B cell (primary cell): Measurements from ENCODE around the gene RP2. TPM values are rescaled to one million over a fixed set of nuclear protein-coding genes. Genes with fewer than 3 reads are reported as not detected.

Source experiments
- ATAC-seq: fragments of 200-7000 bp; cut with Tn5 transposase; one replicate; pipeline ENCODE4 v1.10.0; 2021; ENCODE audit warnings: low read depth, mild to moderate bottlenecking, moderate number of reproducible peaks, moderate library complexity
- CTCF ChIA-PET: fragments of 350-600 bp; sonication (Branson Sonifier 250); formaldehyde crosslinking; loops from one replicate; lab custom pipeline; 2021; ENCODE audit warnings: antibody characterized with exemption, inconsistent platforms; lab: Charles Lee
- POLR2A ChIA-PET: fragments of 350-600 bp; sonication (Branson Sonifier 250); formaldehyde crosslinking; loops from one replicate; lab custom pipeline; 2021; ENCODE audit warnings: antibody characterized with exemption; lab: Charles Lee
- DNase-seq: peaks from one replicate; pipeline ENCODE4 v3.0.0; 2013
- H2AFZ ChIP-seq: 2 replicates; pipeline ENCODE4 v1.6.1; 2012; ENCODE audit warnings: mild to moderate bottlenecking, low read depth, low read length; ENCODE audit not compliant: insufficient read depth, poor library complexity, severe bottlenecking
- H3K27ac ChIP-seq, 2 donors: 1 replicate in 1 of 2; 2 replicates in 1 of 2; pipeline ENCODE4 v1.5.1; 2012 to 2013; ENCODE audit warnings: low read length in 2 of 2, mild to moderate bottlenecking in 2 of 2, moderate library complexity in 1 of 2
- H3K27me3 ChIP-seq, 4 experiments: fragments of 200-600 bp in 1 of 4; sonication (generic) in 1 of 4; replicated peaks in 1 of 4; 1 replicate in 2 of 4; 2 replicates in 2 of 4; pipeline versions ENCODE4 v1.6.1 to v1.7.0; 2013 to 2016; ENCODE audit warnings: low read length in 3 of 4, mild to moderate bottlenecking in 2 of 4, mixed read lengths in 1 of 4, moderate library complexity in 1 of 4; ENCODE audit not compliant: insufficient read depth in 4 of 4, control insufficient read depth in 3 of 4; ENCODE audit errors: control extremely low read depth in 1 of 4
- H3K36me3 ChIP-seq, 2 experiments: replicated peaks in 1 of 2; 1 replicate in 1 of 2; 2 replicates in 1 of 2; pipeline versions ENCODE4 v1.6.1 to v1.7.1; 2013; ENCODE audit warnings: low read length in 1 of 2; ENCODE audit not compliant: insufficient read depth in 2 of 2, control insufficient read depth in 1 of 2; ENCODE audit errors: control extremely low read depth in 1 of 2, extremely low read depth in 1 of 2
- H3K4me1 ChIP-seq, 2 donors: fragments of 200-600 bp in 1 of 2; sonication (generic) in 1 of 2; 1 replicate in 1 of 2; 2 replicates in 1 of 2; pipeline versions ENCODE4 v1.5.1 to v1.6.1; 2013 to 2017; ENCODE audit warnings: low read length in 2 of 2; ENCODE audit not compliant: control insufficient read depth in 2 of 2, insufficient read depth in 2 of 2
- H3K4me2 ChIP-seq: replicated peaks from 2 replicates; pipeline ENCODE3; 2012; ENCODE audit warnings: mild to moderate bottlenecking, low read depth, low read length; ENCODE audit not compliant: poor library complexity, severe bottlenecking
- H3K4me3 ChIP-seq, 5 experiments: fragments of 200-600 bp in 1 of 5; sonication (generic) in 1 of 5; 1 replicate in 3 of 5; 2 replicates in 2 of 5; pipeline versions ENCODE4 v1.5.1 to v1.7.0; 2011 to 2016; ENCODE audit warnings: low read length in 4 of 5, mild to moderate bottlenecking in 4 of 5, low read depth in 2 of 5, control low read depth in 1 of 5, moderate library complexity in 1 of 5; ENCODE audit not compliant: insufficient read depth in 1 of 5; ENCODE audit errors: control extremely low read depth in 1 of 5, extremely low read depth in 1 of 5
- H3K79me2 ChIP-seq: fragments of 200-600 bp; sonication (generic); one replicate; pipeline ENCODE4 v1.6.0; 2016; ENCODE audit warnings: low read length; ENCODE audit not compliant: control insufficient read depth, insufficient read depth
- H3K9ac ChIP-seq: fragments of 200-600 bp; sonication (generic); 2 replicates; pipeline ENCODE4 v1.6.1; 2017; ENCODE audit warnings: mild to moderate bottlenecking, low read length, moderate library complexity
- H3K9me3 ChIP-seq, 3 donors: one replicate each; pipeline versions ENCODE4 v1.6.1 to v1.7.1; 2013; ENCODE audit warnings: low read length in 2 of 3; ENCODE audit not compliant: control insufficient read depth in 2 of 3, insufficient read depth in 1 of 3; ENCODE audit errors: control extremely low read depth in 1 of 3
- H4K20me1 ChIP-seq: 2 replicates; pipeline ENCODE4 v1.6.0; 2012; ENCODE audit warnings: mild to moderate bottlenecking, low read length; ENCODE audit not compliant: insufficient read depth, control insufficient read depth, poor library complexity, severe bottlenecking
- H3K27ac Mint-ChIP-seq: one replicate; pipeline ENCODE4 v1.8.0; 2021; ENCODE audit warnings: mixed read lengths
- H3K27me3 Mint-ChIP-seq: one replicate; pipeline ENCODE4 v1.8.0; 2021; ENCODE audit warnings: mixed read lengths
- H3K4me1 Mint-ChIP-seq: one replicate; pipeline ENCODE4 v1.8.0; 2021; ENCODE audit warnings: mixed read lengths
- H3K4me3 Mint-ChIP-seq: one replicate; pipeline ENCODE4 v1.8.0; 2021; ENCODE audit warnings: mixed read lengths
- H3K9me3 Mint-ChIP-seq: one replicate; pipeline ENCODE4 v1.8.0; 2022; ENCODE audit warnings: mixed read lengths; ENCODE audit not compliant: insufficient read depth
- CTCF ChIP-seq: fragments of 200-600 bp; IDR thresholded peaks from one replicate; pipeline ENCODE4 v1.8.0; 2022; ENCODE audit warnings: antibody characterized with exemption, mild to moderate bottlenecking
- EZH2 ChIP-seq: IDR thresholded peaks from 2 replicates; pipeline ENCODE4 v1.6.1; 2012; ENCODE audit warnings: borderline replicate concordance, low read depth, mild to moderate bottlenecking, moderate library complexity, low read length; ENCODE audit not compliant: insufficient read depth, poor library complexity, severe bottlenecking
- WGBS: methylation state at CpG from one replicate; pipeline ENCODE4 v1.1.5; 2013; ENCODE audit warnings: missing lambda C conversion rate; ENCODE audit not compliant: insufficient coverage; 5-methylcytosine and 5-hydroxymethylcytosine counted together
- intact Hi-C: fragments of 100-400 bp; cut with micrococcal nuclease; formaldehyde crosslinking; loops from one replicate; pipeline ENCODE4 v1.10.0; 2022
- polyA plus RNA-seq: library from polyadenylated mRNA; depleted of rRNA; stranded (reverse); fragments of >200 nt; gene quantifications from 2 replicates; pipeline ENCODE4 v1.2.3, GENCODE V29; 2012
- total RNA-seq, 2 donors: library from RNA; stranded (reverse); fragments of 120-200 nt in 1 of 2; gene quantifications; 1 replicate in 1 of 2; 2 replicates in 1 of 2; pipeline versions ENCODE4 v1.2.3 to v1.2.4, GENCODE V29; 2013 to 2022

Gene RP2
- total and polyA plus RNA-seq, 2 donors (not counting 1 experiment from before 2014, with no cell fraction given) = 5.5 to 14.9 TPM

- ChIA-PET POLR2A (no interaction called here), CTCF (no interaction called here)
- Mint-ChIP-seq H3K4me3 (no peak overlapping the region), H3K4me1 (no peaks in the 10 kb centered on the region), H3K9me3 (no peaks in the 10 kb centered on the region), H3K27ac (no peak overlapping the region), H3K27me3 (no peaks in the 10 kb centered on the region)
- no peaks in the 10 kb centered on the region for H3K4me1 ChIP-seq
- TF ChIP-seq CTCF (no peak), EZH2 (no peak)
- intact Hi-C loops = no loop called here
- no peak overlapping the region for H3K9ac ChIP-seq
- no peak overlapping the region for H3K4me3 ChIP-seq
- no peak overlapping the region for H3K27ac ChIP-seq
- DNase-seq (no peak), ATAC-seq (no peak)
- H3K27me3 ChIP-seq = no peaks in the 10 kb centered on the region
- 100% methylated on average over 1 of the region's 2 CpGs for WGBS
- no peaks in the 10 kb centered on the region for H3K9me3 ChIP-seq
- no peaks in the 10 kb centered on the region for H3K36me3 ChIP-seq
- H3K79me2 ChIP-seq = no peaks in the 10 kb centered on the region
- H4K20me1 ChIP-seq = no peaks in the 10 kb centered on the region
- H2AFZ ChIP-seq = no peak overlapping the region
- H3K4me2 ChIP-seq = no peak overlapping the region
These were observed 24.4 kb upstream of the RP2 start for GRCh38 chrX:46812445-46812844.

GRCh38 chrX:46814966-46815365 lies 21.9 kb upstream of the RP2 start:
- no peak for DNase-seq
- H3K27ac ChIP-seq = no peak overlapping the region
- H3K9ac ChIP-seq = no peak overlapping the region
- Mint-ChIP-seq H3K4me1 (no peaks in the 10 kb centered on the region), H3K27me3 (no peaks in the 10 kb centered on the region), H3K27ac (no peak overlapping the region), H3K4me3 (no peak overlapping the region), H3K9me3 (no peaks in the 10 kb centered on the region)
- H4K20me1 ChIP-seq = no peaks in the 10 kb centered on the region
- H3K4me1 ChIP-seq = no peaks in the 10 kb centered on the region
- no peak overlapping the region for H2AFZ ChIP-seq
- intact Hi-C loops = no loop called here
- H3K4me2 ChIP-seq = no peak overlapping the region
- TF ChIP-seq CTCF (no peak), EZH2 (no peak)
- H3K4me3 ChIP-seq = no peak overlapping the region
- H3K79me2 ChIP-seq = no peaks in the 10 kb centered on the region
- POLR2A ChIA-PET = no interaction called here
- no peaks in the 10 kb centered on the region for H3K27me3 ChIP-seq
- H3K36me3 ChIP-seq = no peaks in the 10 kb centered on the region
- WGBS = 97% methylated on average over 7 of the region's 7 CpGs
- no peaks in the 10 kb centered on the region for H3K9me3 ChIP-seq
- CTCF ChIA-PET = no interaction called here
- ATAC-seq = no peak
